GM19239 (cell line): Measurements from ENCODE around the gene PSMG1.

Source experiments
- DNase-seq: peaks from one replicate; pipeline ENCODE4 v3.0.0; 2011; ENCODE audit warnings: low spot score; ENCODE audit not compliant: insufficient read length
- FAIRE-seq: peaks from 2 replicates; lab custom pipeline; 2011; peaks lifted over from hg19 to GRCh38; lab: Jason Lieb, UNC

The PSMG1 gene

DNA sequence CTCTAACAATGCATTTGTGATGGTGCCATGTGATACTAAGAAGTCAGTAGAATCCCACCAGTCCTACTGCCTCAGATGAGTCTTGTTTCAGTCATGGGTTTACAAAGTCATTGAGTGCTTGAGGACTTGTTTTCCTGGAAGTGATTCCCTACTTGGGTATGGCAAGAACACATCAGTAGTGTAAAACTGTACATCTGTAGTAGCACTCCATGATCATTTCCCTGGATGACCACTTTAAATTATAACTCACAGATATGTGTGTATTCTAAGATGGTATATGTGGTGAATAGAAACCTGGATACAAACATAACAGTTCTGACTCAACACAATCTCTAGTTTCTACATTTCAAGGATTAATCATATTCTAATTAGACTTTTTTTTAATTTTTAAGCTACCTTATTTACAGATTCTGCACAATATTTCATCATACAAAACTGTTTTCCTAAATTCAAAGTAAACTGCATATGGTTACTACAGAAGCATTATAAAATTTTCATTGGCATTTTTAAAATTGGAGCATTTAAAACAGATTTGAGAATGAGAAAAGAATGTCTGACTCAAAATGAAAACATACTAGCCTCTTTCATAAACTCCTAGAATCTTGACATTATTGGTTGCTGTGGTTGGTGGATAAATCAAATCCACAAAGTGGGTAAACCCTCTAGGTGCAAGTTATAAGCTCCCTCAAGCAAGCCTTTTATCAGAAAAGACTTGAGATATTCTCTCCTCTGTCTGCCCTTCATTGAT is 6.8 kb upstream of the PSMG1 start:
- DNase-seq = no peak

DNA sequence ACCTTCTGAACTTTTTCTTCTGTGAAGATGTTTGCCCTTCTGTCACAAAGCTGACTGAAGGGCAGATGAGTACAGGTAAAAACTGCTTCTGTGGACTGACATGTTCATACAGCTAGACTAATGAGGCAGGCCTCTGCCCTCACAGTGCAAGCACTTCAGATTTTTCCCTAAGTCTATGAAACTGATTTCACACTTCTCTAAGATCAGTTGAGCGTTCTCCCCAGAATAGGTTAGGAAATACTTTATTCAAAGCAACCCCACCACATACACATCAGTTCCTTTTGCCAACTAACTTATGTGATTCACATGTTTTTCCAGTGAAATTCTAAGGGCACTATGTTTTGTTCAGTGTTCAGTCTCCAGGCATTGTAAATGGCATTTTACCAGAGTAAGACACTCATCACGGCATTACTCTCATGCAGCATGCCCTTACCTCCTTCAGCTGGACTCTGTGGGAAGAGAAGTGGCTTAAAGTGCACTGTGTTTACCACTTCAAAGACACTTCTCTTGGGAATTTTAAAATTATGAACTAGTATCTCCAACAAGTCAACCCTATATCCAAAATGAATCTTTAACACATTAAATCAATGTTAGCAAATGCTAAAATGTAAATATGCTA is 5.4 kb upstream of the PSMG1 start:
- no peak for FAIRE-seq
- no peak for DNase-seq

More for the DNA sequence above, 6.8 kb upstream of the PSMG1 start:
- FAIRE-seq = peak; percentile 28

DNA sequence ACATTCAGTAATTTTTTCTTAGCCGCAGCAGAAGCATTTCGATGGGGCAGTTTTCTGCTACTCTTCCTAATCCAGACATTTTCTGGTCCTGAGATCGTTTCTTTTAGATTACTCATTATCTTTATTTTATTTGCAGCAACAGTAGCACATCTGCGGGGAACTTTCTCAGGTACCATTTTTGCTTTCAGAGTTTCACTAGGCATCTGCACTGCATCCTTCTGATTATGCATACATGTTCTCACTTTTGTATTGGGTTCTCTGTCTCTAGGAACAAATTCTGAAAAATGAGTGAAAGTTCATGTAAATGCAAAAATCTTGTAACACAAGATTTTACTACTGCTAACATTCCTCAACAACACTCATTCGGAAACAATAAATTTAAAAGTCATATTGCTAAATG is 3.9 kb upstream of the PSMG1 start:
- peak; percentile 61 for FAIRE-seq
- DNase-seq = no peak

DNA sequence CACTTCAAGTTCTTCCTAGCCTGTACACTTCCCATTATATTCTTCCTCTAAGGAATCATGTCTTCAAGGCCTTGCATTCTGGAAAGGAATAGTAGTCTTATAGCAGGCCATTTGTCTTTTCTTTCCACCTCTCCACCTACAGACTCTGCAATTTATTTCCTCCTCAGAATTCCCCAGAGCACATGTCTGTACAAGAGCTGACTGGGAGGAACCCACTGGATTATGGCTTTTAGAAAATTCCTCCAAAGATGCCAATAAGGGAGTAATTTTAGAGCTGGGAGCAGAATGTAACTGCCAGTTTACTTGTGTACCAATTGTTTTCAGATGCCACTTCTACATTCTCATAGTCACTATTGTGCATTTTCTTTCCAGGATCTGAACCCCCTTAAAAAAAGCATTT is 3.4 kb upstream of the PSMG1 start:
- FAIRE-seq = peak; percentile 33

DNA sequence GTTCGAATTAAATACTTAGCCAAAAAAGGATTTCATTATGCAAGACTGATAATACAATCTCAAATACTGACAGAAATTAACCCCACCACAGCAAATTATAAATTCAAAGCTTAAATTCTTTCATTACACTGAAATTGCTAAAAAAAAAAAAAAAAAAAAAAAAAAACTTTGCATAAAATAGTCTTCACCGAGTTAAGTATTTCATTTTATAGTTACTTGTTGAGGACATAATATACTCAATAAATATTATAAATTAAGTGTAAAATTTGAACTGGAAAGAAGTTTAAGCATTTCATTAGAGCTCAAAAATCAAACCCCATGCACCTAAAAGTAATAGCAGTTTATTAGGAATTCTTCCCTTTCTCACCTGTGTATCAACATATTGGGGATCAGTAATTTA is 1.9 kb upstream of the PSMG1 start:
- DNase-seq = no peak
- no peak for FAIRE-seq

More for the DNA sequence above, 3.4 kb upstream of the PSMG1 start:
- DNase-seq = no peak

DNA sequence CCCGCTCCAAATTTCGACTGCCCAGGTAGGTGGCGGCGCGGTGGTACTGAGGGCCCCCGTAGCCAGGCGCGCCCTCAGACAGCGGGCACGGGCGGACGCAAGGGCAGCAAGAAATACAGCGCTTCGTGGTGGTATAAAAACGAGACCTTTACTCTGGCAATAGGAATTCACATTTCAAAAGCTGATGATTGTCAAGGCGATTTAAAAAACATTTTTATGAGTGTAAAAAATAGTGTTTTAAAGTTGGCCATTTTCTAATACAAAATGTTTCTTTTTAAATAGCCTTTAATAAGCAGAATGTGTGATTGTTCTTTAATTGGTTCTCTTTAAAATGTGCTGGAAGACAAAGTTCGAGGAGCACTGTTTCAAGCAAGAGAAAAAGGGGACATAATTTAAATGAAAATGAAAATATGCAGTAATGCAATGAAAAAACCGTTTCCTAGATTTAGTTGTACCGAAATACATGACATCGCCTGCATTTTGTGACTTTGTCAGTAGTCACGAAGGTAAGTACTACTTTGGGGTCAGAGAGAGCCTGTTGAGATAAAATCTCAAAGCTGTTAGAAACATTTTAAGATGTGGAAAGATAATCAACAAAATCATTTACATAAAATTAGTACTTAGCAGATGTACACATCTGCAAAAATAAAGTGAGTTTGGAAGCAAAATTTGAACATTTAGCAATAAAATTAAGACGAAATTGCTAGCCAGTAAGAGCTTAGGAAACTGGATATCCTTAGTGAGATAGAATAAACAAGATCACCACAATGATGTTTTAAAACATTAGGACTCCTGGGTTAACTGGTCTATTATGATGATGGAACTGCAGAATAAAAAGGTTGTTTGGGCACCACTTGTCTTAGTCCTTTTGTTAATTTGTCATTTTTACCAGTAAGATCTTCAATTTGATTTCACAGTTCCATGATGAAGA is 1.1 kb upstream of the PSMG1 start:
- peak; percentile 58 for FAIRE-seq
- DNase-seq = no peak

DNA sequence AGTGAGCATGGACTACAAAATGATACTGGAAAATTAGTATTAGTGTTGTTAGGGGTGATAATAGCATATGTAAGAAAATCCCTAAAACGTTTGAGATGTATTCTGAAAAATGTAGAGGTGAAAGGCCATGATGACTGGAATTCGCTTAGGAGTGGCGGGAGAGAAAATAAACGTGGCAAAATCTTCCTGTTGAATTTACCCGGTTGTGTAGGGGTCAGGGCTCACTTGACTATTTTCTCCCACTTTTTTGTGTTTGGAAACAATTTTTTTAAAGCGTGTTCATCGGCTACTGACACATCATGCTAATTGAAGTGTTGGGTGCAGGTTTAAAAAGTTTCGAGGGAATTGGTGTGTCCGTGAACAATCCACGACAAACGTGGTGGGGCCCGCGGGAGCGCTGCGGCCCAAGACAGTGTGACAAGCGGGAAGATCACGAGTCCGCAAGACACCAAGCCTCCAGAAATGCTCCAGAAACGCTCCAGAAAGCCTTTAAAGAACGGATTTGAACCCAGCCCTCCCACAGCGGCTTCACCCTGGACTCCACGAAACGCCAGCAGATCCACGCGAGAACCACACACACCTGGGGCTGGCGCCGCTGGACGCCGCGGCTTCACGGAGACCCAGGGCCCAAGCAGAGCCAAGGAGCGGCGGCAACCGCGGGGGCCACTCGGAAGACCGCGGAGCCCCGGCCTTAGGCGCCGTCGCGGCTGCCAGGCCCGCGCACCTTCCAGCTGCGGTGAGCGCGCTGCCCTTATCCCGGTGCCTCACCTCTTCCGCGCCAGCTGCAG is 573 bp downstream of the PSMG1 start:
- DNase-seq (no peak), FAIRE-seq (no peak)

DNA sequence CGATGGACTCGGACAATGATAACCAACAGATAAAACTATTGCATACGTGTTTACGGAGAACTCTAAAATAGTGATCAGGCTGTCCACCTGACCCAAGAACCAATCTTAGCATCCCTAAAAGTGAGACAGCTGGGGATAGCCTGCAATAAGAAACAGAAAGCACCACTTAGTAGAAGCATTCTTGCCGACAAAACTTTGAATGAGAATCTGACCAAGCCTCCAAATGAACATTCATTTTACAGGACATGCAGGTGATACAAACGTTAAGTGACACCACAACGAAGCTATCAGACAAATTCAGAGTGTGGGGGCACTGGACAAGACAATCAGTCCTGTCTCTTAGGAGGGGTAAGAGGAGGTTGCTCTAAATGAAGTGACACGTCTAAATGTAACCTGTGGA is 1.2 kb downstream of the PSMG1 start:
- FAIRE-seq = peak; percentile 31

DNA sequence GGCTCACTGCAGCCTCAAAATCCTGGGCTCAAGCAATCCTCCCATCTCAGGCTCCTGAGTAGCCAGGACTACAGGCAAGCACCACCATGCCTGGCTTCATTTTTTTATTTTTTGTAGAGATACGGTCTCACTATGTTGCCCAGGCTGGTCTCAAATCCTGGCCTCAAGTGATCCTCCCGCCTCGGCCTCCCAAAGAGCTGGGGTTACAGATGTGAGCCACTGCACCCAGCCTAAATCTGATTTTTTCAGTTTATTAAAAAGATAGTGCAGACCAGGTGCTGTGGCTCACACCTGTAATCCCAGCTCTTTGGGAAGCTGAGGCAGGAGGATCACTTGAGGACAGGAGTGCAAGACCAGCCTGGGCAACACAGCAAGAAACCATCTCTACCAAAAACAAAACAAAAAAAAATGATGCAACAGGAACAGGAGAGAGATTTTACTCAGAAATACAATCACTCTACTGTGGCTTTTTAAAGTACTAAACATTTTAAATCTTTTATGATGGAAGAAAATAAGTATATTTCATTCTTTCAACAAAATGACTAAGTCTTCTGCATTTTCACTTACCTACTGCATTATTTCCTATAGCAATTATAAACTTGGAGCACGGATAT is 1.9 kb downstream of the PSMG1 start:
- peak; percentile 37 for FAIRE-seq

More for the DNA sequence above, 1.2 kb downstream of the PSMG1 start:
- no peak for DNase-seq

DNA sequence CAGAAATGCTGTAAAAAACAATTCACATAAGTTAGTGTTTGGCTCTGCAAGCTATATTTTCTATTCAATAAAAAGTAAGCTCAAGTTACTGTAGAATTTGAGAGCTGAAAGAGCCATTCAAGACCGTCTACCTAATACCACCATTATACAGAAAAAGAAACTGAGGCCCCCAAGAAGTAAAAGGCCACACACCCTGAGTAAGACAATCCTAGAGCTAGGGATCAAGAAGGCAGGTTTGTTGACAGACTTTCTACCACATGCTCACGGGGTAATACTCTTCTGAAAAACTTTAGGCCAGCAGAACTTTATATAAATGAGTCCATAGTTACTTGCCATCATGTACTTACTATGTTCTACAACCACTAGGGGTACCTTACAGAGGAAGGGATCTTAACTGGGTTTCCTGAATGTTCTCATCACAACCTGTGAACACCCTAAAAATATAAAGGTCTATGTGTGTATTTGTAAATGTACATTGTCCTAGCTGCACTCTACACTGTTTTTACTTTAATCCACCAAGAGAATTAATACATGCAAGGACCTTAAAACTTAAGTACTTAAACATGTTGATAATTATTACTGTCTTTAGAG is 2.7 kb downstream of the PSMG1 start:
- DNase-seq = no peak
- no peak for FAIRE-seq

More for the DNA sequence above, 1.9 kb downstream of the PSMG1 start:
- DNase-seq = no peak

DNA sequence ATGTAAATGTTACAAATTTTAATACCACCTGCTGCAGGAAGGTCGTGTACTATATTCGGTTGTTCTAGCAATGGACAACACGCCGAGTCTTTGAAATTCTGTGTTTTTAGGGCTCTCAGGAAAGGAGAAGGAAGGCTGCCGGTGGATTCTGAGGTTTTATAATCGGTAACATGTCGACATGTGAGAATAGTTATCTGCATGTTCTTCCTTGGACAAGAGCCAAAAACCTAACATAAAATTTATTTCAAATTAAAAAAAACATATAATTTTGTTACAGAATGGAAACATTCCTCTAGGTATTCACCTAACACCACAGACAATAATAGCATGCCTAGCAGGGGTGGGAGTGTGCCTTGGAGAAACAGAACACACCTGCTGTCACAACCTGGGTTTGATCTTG is 4.8 kb downstream of the PSMG1 start:
- FAIRE-seq (no peak), DNase-seq (no peak)

DNA sequence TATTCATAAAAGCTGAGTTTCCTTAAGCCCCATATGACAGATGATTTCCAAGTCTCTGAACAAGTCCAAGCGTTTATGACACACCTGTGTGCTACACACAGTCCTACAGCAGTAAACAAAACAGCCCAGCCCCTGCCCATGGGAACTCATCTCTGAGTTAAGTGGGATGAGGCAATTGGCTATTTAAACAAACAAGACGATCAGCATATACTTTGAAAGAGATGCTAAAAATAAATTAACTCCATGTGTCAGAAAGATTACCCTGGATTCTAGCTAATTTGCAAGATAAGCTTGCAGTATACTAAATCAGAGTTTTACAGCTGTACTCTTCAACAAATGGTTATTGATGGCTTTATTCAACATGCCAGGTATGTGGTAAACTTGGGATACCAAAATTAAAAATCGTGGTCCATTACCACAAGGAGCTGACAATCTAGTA is 7.0 kb downstream of the PSMG1 start:
- DNase-seq (no peak), FAIRE-seq (no peak)

DNA sequence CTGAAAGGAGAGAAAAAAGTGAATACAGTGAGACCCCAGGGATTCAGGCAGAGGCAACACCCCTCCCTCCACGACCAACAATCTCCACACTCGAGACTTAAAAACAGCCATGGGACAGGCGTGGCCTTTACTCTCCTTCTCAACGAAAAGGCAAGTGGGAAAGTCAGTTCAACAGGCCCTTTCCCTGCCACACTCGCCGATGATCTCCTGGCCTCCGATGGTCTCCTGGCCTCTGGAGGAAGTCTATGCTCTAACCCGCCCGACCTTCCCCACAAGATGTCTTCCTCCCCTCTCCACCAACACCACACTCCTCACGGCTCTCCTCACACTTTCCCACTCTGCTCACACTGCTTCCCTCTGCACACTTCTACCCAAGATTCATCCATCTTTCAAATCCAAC is 7.6 kb downstream of the PSMG1 start:
- DNase-seq (no peak), FAIRE-seq (no peak)

DNA sequence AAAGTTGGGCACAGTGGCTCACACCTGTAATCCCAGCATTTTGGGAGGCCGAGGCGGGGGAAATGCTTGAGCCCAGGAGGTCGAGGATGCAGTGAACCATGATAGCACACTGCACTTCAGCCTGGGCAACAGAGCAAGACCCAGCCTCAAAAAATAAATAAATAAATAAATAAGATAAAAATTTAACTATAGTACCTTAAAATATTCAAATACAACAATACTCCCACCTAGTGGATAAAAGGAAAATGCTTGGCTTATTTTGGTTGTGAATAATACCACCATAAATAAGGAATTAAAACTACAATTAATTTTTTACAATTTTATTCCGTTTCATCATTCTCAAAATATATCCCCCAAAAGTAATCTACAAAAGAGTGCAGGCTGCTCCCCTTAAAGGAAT is 8.1 kb downstream of the PSMG1 start:
- DNase-seq = no peak
- no peak for FAIRE-seq

DNA sequence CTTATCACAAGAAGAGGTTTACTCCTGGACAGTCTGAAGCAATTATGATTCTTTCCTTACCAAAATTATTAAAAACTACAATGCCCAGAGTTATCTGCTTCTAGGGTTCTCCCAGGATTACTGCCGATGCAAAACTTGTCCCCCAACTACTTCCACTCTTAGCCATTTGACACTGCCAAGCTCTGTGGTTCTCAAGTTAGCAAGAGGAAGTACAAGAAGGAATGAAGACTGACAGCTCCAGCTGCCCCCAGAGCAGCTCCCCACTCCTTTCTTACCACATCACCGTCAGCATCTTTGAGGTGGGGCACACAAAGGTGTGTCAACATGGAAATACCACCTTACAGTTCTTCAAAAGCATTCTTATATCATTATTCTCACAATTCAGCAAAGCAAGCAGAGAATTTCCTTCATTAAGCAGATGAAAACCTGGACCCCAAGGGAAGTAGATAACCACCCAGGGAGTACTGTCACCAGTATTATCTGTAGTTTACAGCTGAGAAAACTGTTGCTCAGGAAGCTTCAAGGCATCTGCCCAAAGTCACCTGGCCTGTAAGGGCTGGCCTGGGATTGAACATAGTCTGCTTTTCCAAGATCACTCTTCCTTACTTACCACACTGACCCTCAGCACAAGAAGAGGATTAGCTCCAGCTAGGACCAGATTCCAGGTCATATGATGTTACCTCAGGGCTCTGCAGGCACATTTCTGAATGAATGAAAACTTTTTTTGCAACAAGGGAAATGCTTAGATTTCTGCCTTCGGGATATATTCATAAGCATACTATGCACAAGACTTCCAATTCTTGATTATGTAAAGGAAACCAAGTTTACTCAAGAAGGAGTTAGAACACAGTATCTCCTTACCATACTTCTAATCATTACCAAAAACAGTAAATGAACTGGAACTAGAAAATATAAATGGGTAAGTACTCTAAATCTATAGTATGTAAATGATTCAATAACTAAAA is 9.3 kb downstream of the PSMG1 start:
- no peak for DNase-seq
- FAIRE-seq = no peak

DNA sequence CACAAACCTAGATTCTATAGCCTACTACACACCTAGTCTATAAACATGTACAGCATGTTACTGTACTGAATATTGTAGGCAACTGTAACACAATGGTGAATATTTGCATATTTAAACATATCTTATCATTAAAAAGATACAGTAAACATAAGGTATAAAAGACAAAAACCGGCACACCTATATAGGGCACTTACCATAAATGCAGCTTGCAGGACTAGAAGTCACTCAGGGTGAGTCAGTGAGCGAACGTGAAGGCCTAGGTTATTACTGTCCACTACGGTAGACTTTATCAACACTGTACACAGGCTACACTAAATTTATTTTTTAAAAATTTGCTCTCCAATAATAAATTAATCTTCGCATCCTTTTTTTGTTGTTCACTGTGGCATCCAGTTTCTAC is 13.3 kb downstream of the PSMG1 start:
- DNase-seq = no peak
- no peak for FAIRE-seq

DNA sequence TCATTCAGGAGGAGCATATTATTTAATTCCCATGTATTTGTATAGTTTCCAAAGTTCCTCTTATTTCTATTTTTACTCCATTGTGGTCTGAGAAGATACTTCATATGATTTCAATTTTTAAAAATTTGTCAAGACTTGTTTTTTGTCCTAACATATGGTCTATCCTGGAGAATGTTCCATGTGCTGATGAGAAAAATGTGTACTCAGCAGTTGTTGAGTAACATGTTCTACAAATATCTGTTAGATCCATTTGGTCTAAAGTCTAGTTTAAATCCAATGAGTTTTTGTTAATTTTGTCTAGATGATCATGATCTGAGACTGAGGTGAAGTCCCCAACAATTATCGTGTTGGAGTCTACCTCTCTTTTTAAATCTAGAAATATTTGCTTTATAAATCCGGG is 14.5 kb downstream of the PSMG1 start:
- no peak for FAIRE-seq
- DNase-seq = no peak

DNA sequence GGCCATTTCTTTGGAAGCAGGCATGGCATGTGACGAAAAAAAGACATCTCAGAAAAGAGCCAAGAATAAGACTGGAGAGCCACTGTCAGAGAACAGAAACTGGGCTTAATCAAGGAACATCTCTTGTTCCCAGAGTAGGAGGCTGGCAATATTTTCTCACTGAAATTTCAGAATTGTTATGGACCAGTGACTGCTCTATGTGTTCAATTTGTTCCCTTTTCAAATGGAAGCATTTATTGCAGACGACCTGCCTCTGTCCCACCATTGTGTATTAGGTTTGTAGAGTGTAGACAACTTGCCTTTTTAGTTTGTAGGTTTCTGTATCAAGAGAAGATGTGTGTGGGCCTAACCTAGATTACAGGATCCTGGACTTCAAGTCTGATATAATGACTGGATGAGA is 18.7 kb downstream of the PSMG1 start:
- no peak for FAIRE-seq
- DNase-seq = no peak
